ENCODE measurements around the gene COX6B1.

DNA sequence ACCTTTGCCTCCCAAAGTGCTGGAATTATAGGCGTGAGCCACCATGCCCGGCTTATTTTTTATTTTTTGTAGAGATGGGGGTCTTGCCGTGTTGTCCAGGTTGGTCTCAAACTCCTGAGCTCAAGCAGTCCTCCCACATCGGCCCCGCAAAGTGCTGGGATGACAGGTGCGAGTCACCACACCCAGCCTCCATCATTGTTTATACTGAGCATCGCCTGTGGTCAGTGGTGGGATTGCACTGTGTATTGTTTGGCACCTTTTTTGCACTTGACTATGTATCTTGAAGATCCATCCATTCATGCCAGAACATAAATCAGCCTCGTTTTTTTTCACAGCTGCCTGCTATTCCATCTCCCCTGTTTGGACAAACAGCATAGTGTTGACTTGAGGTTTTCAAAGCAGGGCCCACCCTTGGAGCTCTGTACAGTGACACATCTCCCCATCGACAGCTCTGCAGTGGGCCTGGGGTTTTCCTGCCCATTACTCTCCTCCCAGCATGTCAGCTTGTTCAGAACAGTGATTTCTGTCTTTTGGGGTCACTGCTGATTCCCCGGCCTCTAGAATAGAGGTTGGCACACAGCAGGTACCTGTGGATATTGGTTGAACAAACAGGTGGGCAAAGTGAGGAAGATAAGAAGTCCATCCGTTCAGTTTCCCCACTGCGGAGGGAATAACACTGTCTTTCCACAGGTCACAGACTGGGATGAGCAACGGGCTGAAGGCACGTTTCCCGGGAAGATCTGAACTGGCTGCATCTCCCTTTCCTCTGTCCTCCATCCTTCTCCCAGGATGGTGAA, 10.0 kb downstream of the COX6B1 start:
- TF ChIP-seq, protein P1, sequence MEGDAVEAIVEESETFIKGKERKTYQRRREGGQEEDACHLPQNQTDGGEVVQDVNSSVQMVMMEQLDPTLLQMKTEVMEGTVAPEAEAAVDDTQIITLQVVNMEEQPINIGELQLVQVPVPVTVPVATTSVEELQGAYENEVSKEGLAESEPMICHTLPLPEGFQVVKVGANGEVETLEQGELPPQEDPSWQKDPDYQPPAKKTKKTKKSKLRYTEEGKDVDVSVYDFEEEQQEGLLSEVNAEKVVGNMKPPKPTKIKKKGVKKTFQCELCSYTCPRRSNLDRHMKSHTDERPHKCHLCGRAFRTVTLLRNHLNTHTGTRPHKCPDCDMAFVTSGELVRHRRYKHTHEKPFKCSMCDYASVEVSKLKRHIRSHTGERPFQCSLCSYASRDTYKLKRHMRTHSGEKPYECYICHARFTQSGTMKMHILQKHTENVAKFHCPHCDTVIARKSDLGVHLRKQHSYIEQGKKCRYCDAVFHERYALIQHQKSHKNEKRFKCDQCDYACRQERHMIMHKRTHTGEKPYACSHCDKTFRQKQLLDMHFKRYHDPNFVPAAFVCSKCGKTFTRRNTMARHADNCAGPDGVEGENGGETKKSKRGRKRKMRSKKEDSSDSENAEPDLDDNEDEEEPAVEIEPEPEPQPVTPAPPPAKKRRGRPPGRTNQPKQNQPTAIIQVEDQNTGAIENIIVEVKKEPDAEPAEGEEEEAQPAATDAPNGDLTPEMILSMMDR (IDR thresholded peaks at IDR 0.05; ENCODE audit: poor library complexity, severe bottlenecking): no peak
- no peak for TF ChIP-seq REST (IDR thresholded peaks at IDR 0.05; ENCODE audit: borderline replicate concordance)
